RWPE1 (cell line): ENCODE results near the gene LDHD.
"Not testable (repeated sequence)": the region's sequence is repeated elsewhere in the genome, so short reads cannot be mapped to it uniquely, and the experiment has no call there.

Experiments used
- CTCF ChIA-PET: fragments of 350-600 bp; sonication (Branson Sonifier 250); formaldehyde crosslinking; extraction: SDS; loops from one replicate; lab custom pipeline; 2021; lab: Yijun Ruan, JAX
- POLR2A ChIA-PET: fragments of 400-600 bp; formaldehyde crosslinking; extraction: SDS; loops from one replicate; lab custom pipeline; 2020; ENCODE audit warnings: antibody characterized with exemption; ENCODE audit not compliant: low non-redundant PET; lab: Yijun Ruan, JAX
- DNase-seq: peaks from one replicate; pipeline ENCODE4 v3.0.0; 2012; ENCODE audit warnings: low spot score
- H3K27ac ChIP-seq: fragments of 450-650 bp; 2 replicates; pipeline ENCODE4 v1.5.1; 2017
- CTCF ChIP-seq: fragments of 450-650 bp; conservative IDR thresholded peaks from 2 replicates; pipeline ENCODE4 v1.5.1; 2017; ENCODE audit warnings: low read depth, mild to moderate bottlenecking

The LDHD gene

GRCh38 chr16:75143941-75144340, 27.4 kb upstream of the LDHD start:
- TF ChIP-seq CTCF = no peak
- POLR2A ChIA-PET = no interaction called here

GRCh38 chr16:75139498-75139897, 22.9 kb upstream of the LDHD start:
- ChIA-PET CTCF (no interaction called here), POLR2A (no interaction called here)
- TF ChIP-seq CTCF = no peak
- no peak for DNase-seq
- no peak overlapping the region for H3K27ac ChIP-seq

More at GRCh38 chr16:75143941-75144340, 27.4 kb upstream of the LDHD start:
- CTCF ChIA-PET = no interaction called here
- no peak for DNase-seq
- no peak overlapping the region for H3K27ac ChIP-seq

- no peak overlapping the region for H3K27ac ChIP-seq
- POLR2A ChIA-PET = no interaction called here
- CTCF ChIA-PET = no interaction called here
- no peak for TF ChIP-seq CTCF
- no peak for DNase-seq
Measured at GRCh38 chr16:75138636-75139035, 22.1 kb upstream of the LDHD start.

- DNase-seq = no peak
- no peak for TF ChIP-seq CTCF
- ChIA-PET POLR2A (interaction anchor here (0.6 kb wide), 1 partner anchor 208 kb away, joined by 3 read pairs; no protein-coding TSS in a partner anchor), CTCF (no interaction called here)
- no peak overlapping the region for H3K27ac ChIP-seq
Measured at GRCh38 chr16:75138233-75138632, 21.7 kb upstream of the LDHD start.

- no peak overlapping the region for H3K27ac ChIP-seq
- TF ChIP-seq CTCF = no peak
- DNase-seq = no peak
- POLR2A ChIA-PET = no interaction called here
- CTCF ChIA-PET = interaction anchor here (2.2 kb wide), 1 partner anchor 20 kb away, joined by 5 read pairs; no protein-coding TSS in a partner anchor
Measured at GRCh38 chr16:75131081-75131480, 14.5 kb upstream of the LDHD start.

- POLR2A ChIA-PET = no interaction called here
- no peak for DNase-seq
Measured at GRCh38 chr16:75130150-75130771, 13.7 kb upstream of the LDHD start.

GRCh38 chr16:75129421-75130149, 13.0 kb upstream of the LDHD start:
- POLR2A ChIA-PET, H3K27ac ChIP-seq, DNase-seq: not testable (repeated sequence)
- CTCF ChIA-PET = interaction anchor here (0.6 to 2.2 kb wide), 3 partner anchors 8 to 118 kb away, joined by 3 to 5 read pairs (median 5); no protein-coding TSS in a partner anchor

More at GRCh38 chr16:75130150-75130771, 13.7 kb upstream of the LDHD start:
- CTCF ChIA-PET = interaction anchor here (0.6 to 2.2 kb wide), 2 partner anchors 9 to 19 kb away, joined by 3 to 5 read pairs; no protein-coding TSS in a partner anchor
- no peak for TF ChIP-seq CTCF
- H3K27ac ChIP-seq = no peak overlapping the region
